NCI-H1694 treated with DMSO at 0.1 percent for 48 hours (cell line): Measurements from ENCODE around the gene SSU72.
"Not testable (repeated sequence)": the region's sequence is repeated elsewhere in the genome, so short reads cannot be mapped to it uniquely, and the experiment has no call there.

Source experiments
- DNase-seq: peaks from one replicate; lab custom pipeline; 2025; lab: John Stamatoyannopoulos, UW

Gene SSU72

DNA sequence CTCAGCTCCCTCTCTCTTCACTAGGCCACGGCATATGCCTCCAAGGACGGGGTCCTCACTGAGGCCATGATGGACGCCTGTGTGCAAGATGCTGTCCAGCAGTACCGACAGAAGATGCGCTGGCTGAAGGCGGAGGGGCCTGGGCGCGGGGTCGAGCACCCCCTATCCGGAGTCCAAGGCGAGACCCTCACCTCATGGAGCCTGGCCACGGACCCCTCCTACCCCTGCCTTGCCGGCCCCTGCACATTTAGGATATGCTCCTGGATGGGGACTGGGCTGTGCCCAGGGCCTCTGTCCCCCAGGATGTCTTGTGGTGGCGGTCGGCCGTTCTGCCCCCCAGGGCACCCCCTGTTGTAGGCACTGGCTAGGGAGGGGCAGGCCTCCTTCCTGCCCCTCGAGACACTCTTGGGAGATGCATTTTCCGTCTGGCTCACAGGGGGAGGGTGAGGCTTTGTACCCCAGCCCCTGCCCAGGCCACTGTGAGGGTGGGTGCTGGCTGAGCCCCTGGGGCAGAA, 79.1 kb downstream of the SSU72 start:
- DNase-seq, result not testable (repeated sequence)

- DNase-seq, result not testable (repeated sequence)
Observed at GRCh38 chr1:1494311-1494710, 80.4 kb downstream of the SSU72 start.
